GM19193 (cell line): ENCODE data around the gene KLHL28.

ENCODE experiments used
- POLR2A ChIP-seq: IDR thresholded peaks from 4 replicates; pipeline ENCODE4 v1.6.1; 2011; ENCODE audit not compliant: insufficient read depth, insufficient read length; ENCODE audit errors: extremely low read depth

The KLHL28 gene

DNA sequence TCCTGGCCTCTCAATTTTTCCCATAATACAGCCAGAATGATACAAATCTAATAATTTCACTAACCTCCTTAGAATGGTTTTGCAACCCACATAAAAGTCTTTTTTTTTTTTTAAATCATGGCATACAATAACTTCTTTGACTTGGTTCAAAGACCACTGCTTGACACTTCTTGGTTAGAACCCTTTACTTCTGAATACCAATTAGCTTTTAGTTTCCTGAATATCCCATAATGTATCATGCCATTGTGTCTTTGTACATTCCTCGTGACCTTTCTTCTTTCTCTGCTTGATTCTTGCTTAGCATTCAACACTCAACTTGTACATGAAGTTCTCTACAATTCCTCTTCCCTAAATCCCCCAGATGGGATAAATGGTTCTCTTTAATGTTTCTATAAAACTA lies 19.3 kb downstream of the KLHL28 start:
- TF ChIP-seq POLR2A = no peak

DNA sequence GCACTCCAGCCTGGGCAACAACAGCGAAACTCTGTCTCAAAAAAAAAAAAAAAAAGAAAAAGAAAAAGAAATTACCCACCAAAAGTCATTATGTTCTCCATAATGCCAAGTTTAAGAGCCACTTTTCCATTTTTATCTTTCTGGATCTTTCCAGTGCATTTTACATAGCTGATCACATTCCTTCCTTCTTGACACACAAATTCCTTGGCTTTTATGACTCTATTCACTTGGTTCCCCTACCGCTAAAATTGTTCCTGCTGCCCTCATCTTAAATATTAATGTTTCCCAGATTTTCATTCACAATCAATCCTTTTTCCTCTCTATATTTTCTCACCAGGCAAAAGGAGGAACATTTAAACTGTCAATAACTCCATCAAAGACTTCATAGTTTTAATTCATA lies 20.2 kb downstream of the KLHL28 start:
- TF ChIP-seq POLR2A = no peak

DNA sequence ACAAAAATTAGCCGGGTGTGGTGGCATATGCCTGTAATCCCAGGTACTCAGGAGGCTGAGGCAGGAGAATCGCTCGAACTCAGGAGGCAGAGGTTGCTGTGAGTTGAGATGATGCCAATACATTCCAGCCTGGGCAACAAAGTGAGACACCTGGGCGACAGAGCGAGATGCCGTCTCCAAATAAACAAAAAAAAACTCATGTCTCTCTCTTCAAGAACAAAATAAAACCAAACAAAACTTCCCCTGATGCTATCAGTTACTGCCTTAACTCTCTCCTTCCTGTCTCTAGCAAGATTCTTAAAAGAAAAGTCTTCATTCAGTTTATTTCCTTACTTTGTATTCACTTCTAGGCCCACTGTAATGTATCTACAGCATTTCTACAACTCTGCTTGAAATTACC lies 20.8 kb downstream of the KLHL28 start:
- TF ChIP-seq POLR2A = no peak

DNA sequence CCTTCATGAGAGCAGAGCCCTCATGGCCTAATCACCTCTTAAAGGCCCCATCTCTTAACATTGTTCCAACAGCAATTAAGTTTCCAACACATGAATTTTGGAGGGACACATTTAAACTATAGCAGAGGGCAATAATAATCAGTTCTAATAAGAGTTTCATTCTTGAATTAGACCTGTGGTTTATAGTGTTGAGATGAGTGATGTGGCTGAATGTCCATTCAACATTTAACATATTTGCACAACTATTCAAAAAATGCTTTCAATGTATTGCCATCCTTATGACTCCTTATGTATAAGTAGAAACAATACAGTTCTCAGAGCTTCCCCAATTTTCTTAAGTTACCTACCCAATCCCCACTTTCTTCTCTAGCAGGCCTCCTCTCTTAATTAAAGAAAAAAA lies 21.5 kb downstream of the KLHL28 start:
- TF ChIP-seq POLR2A = no peak

DNA sequence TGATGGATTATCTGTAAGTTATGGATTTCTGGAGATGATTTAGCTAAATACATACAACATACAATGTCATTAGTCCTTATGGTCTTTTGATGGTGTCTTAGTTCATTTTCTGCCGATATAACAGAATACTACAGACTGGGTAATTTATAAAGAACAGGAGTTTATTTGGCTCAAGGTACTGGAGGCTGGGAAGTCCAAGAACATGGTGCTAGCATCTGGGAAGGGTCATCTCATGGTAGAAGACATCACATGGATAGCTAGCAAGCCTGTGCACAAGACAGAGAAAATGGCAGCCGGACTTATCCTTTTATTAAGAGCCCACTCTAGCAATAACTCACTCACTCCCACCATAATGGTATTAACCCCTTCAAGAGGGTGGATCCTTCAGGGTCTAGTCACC lies 24.2 kb downstream of the KLHL28 start:
- TF ChIP-seq POLR2A = no peak

DNA sequence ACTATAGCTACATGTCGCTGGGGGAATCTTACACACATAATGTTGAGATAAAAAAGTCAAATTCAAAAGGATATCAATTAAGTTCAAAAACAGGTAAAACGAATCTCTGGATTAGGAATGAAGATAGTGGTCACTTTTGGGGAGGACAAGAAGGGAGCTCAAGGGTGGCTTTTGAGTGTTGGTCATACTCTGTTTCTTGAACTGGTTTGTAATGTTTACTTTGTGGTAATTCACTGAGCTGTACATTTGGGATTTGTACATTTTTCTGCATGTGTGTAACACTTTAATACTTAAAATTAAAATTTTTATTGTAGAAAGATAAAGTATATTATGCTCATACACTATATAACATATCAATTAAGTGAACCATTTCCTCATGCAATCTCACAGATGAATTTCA lies 26.6 kb downstream of the KLHL28 start:
- TF ChIP-seq POLR2A = no peak

DNA sequence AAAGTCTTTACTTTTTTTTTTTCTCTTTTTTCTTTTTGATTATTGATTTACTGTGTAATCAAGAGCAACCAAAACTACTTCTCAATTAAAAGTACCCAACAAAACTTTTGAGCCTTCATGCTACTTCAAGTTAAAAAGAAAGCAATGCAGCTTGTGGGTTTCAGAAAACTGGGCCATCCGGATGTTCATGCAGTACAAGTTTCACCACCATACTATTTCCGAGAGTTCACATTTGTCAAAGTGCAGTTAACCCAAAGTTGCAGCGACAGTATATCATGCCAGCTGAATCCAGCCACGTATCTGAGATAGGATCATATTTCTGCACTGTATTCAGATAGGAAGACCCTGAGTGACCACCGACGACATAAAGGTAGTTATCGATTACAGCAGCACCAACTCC lies 33.0 kb downstream of the KLHL28 start:
- no peak for TF ChIP-seq POLR2A

DNA sequence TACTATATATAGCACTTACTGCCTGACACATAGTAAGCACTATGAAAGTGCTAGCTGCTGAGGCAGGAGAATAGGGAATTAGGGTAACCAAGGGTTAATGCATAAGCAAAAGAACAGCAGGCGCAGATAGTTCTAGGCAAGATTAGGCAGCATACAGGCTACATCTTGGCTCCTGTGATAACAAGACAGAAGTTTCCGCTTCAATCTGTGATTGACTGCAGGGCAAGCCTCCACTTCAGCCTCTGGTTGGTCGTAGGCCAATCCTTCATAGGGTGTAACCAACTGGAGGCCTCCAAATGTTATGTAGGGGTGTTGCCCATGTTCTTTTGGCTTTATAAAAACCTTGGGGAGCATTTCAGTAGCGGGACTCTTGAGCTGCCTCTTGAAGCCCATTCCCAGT lies 46.9 kb downstream of the KLHL28 start:
- TF ChIP-seq POLR2A = no peak

DNA sequence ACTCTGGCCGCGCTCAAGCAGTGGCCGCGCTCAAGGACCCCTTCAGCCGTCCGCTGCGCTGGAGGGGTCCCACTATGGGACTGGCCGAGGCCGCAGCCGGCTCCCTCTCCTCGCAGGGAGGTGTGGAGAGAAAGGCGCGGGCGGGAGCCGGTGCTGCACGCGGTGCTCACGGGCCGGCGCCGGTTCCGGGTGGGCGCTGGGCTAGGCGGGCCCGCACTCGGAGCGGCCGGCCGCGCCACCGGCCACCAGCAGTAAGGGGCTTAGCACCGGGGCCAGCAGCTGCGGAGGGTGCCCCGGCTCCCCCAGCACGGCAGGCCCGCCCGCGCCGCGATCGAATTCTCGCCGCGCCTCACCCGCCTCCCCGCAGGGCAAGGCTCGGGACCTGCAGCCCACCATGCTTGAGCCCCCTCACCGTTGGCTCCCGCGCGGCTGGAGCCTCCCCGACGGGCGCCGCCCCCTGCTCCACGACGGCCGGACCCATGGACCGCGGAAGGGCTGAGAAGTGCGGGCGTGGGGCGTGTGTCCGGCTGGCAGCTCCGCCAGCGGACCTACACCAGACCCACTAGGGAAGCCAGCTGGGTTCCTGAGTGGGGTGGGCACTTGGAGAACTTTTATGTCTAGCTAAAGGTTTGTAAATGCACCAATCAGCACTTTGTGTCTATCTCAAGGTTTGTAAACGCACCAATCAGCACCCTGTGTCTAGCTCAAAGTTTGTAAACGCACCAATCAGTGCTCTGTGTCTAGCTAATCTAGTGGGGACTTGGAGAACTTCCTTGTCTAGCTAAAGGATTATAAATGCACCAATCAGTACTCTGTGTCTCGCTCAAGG lies 49.5 kb downstream of the KLHL28 start:
- no peak for TF ChIP-seq POLR2A

DNA sequence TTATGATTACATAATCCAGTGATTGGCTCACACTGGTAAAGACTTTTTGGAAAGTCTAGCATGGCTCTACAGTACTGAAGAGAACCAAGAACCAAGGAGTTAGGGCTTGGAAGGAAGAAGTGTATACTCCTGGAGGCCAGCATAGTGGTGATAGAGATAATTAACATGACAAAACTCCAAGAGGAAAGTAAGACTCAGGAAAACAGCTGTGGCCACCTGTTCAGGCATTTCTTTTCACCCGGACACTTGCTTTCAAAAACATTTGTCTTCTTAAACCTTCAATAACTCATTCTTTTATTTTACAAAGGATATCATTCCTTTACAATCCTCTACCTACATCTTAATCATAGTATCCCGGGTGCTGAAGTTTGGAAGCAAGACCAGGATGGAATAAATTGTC lies 50.9 kb downstream of the KLHL28 start:
- TF ChIP-seq POLR2A = no peak

DNA sequence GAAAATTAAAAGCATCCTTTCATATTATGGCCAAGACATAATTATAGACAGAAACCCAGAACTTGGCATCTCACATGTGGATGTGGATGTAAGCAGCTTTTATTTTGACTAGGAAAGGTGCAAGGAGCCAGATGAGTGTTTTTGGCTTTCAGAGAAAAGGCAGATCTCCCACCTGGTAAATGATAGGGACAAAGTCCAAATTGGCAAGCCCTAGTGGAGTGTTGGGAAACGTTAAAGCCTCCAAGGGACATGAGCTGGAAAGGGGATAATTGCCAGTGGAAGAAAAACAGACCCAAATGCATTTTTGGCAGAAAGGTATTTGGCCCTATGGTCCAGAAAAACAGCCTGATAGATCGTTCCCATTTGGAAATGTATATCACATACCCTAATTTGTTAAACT lies 60.1 kb downstream of the KLHL28 start:
- no peak for TF ChIP-seq POLR2A

DNA sequence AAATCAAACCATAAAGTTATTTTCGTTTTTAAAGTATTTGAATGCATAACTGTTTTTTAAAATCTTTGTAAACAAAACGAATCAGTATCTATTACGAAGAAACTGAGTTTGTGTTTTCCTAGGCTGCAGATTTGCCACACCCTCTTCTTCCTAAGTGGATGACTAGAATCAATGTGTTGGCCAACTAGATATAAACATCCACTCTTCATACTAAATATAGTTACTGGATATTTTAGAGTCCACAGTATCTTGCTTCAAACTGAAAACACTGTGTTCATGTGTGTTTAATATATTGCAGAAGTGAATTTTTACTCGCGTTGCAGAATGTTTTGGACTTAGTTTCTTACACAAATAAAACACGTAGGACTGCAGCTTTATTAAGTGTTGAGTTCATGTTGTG lies 63.2 kb downstream of the KLHL28 start:
- no peak for TF ChIP-seq POLR2A

DNA sequence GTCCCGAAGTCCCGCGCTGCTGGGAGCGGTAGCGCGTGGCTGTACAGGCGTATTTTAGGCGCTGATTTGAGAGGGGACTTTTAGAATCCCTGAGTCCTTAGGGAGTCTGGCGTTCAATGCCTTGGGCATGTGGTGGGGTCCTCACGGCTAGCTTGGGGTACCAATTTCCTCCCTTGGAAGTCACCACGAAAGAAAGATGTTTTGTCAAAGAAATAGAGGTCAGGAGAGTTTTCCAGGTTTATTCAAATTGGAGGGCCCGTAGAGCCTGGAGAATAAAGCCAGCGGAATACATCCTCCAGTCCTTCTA lies 63.9 kb downstream of the KLHL28 start:
- no peak for TF ChIP-seq POLR2A

DNA sequence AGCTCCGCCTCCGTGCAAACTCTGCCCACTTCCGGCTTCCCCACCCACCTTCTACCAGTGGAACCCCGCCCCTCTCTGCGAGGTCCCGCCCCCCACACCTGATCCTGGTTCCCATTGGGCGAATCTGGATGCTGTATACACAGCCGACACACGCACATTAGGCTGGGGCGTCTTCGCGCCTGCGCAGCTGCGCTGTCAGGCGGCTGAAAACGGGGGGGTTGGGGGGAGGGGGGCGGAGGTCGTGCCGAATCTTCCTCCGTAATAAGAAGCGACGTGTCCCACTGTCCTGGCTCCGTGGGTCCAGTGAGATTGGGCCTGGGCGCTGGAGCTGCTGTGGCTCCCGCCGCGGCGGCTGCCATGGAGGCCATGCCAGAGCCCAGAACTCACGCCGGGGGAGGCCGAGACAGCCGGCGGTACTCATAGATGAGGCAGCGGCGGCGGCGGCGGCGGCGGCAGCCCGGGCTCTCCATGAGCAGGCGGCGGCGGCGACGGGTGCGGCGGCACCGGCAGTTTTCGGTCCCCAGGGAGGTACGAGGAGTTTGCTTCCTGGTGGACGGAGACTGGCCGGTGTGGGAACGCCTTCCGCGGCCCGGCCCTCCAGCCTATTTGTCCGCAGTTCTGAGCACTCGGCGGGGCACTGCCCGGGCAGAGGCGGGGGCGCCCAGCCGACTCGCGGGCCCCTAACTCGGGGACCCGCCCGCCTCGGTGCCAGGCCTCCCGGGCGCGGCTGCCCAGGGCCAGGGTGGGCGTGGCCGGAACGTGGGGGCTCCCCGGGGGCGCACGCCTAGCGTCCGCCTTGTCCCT lies 64.5 kb downstream of the KLHL28 start:
- peak; percentile 76 for TF ChIP-seq POLR2A

DNA sequence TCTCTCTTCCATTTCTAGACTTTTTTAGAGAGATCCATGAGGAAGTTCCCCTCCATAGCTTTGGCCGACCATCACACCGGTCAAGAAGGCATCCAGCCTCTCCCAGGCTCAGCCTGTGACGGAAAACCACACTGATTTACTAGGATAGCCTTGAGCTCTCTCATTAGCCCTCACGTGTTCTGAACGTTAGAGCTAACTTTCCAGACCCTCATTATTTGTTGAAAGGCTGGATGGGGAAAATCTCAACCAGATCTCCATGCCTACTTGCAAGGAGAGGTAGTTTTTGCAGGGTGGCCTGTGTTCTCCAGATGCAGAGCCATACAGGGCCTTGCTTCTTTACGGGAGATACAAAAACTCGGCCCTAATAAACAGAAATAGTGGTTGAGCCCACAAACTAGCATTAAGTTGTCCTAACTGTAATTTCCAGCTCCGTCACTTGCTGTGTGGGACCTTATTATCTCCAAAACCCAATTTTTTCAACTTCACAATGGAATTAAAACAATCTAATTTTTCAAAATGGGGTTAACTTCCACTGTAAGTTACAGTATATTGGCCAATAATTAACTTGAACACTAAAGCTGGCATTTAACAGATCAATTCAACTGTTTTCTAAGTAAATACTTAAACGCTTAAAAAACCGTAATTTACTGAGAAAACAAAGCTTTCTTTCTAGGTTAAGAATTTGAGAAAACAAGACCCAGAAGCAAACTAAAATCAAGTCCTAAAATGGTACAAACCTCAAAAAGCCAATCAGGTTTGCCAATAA lies 65.3 kb downstream of the KLHL28 start:
- no peak for TF ChIP-seq POLR2A
